ENCODE results near the gene TEP1. TPM values are rescaled to one million over a fixed set of nuclear protein-coding genes. Genes with fewer than 3 reads are reported as not detected.

Gene TEP1
- total RNA-seq, 2 donors from 2014 or later, result 6.9 to 11.9 TPM

- no peak for TF ChIP-seq CTCF (IDR thresholded peaks at IDR 0.05)
- peaks cover 0 to 6% of the 10 kb centered on the region in 2 donors for H3K4me1 ChIP-seq
- no peak for DNase-seq (ENCODE audit: low spot score)
- no peaks in the 10 kb centered on the region for H3K27me3 ChIP-seq
- no peak overlapping the region for H3K4me3 ChIP-seq
- no peaks in the 10 kb centered on the region for H3K9me3 ChIP-seq
- H3K27ac ChIP-seq, result no peak overlapping the region
- no peaks in the 10 kb centered on the region for H3K36me3 ChIP-seq
These were observed 4.2 kb upstream of the TEP1 start for GRCh38 chr14:20417250-20418186.

- Histone ChIP-seq H3K36me3 (no peaks in the 10 kb centered on the region), H3K27me3 (no peaks in the 10 kb centered on the region), H3K4me3 (no peak overlapping the region), H3K27ac (no peak overlapping the region), H3K9me3 (no peaks in the 10 kb centered on the region), H3K4me1 (peaks cover 0 to 11% of the 10 kb centered on the region in 2 donors)
- TF ChIP-seq CTCF (IDR thresholded peaks at IDR 0.05), result no peak
- no peak for DNase-seq (ENCODE audit: low spot score)
These were observed 2.9 kb upstream of the TEP1 start for GRCh38 chr14:20416223-20416622.

GRCh38 chr14:20415782-20416206 lies 2.5 kb upstream of the TEP1 start:
- no peaks in the 10 kb centered on the region for H3K9me3 ChIP-seq
- H3K36me3 ChIP-seq, result no peaks in the 10 kb centered on the region
- no peaks in the 10 kb centered on the region for H3K27me3 ChIP-seq
- H3K27ac ChIP-seq, result no peak overlapping the region
- H3K4me1 ChIP-seq, result peaks cover 0 to 11% of the 10 kb centered on the region in 2 donors
- no peak for DNase-seq (ENCODE audit: low spot score)
- no peak overlapping the region for H3K4me3 ChIP-seq
- TF ChIP-seq CTCF (IDR thresholded peaks at IDR 0.05), result peak in 1 of 2 donors; percentile 69

- peak overlapping the region; percentile 96 to 97 for H3K27ac ChIP-seq
- H3K4me1 ChIP-seq, result peaks cover 0 to 11% of the 10 kb centered on the region in 2 donors
- H3K4me3 ChIP-seq, result peak overlapping the region; percentile 69 to 85
- no peak for DNase-seq (ENCODE audit: low spot score)
- no peaks in the 10 kb centered on the region for H3K9me3 ChIP-seq
- H3K36me3 ChIP-seq, result no peaks in the 10 kb centered on the region
- no peaks in the 10 kb centered on the region for H3K27me3 ChIP-seq
- no peak for TF ChIP-seq CTCF (IDR thresholded peaks at IDR 0.05)
These were observed 412 bp upstream of the TEP1 start for GRCh38 chr14:20413744-20414082.

- TF ChIP-seq CTCF (IDR thresholded peaks at IDR 0.05), result no peak
- no peak for DNase-seq (ENCODE audit: low spot score)
- peak overlapping the region; percentile 96 to 97 for H3K27ac ChIP-seq
- peaks cover 0 to 11% of the 10 kb centered on the region in 2 donors for H3K4me1 ChIP-seq
- H3K9me3 ChIP-seq, result no peaks in the 10 kb centered on the region
- no peaks in the 10 kb centered on the region for H3K27me3 ChIP-seq
- peak overlapping the region; percentile 69 to 85 for H3K4me3 ChIP-seq
- peaks cover 11% of the 10 kb centered on the region for H3K36me3 ChIP-seq
These were observed 890 bp downstream of the TEP1 start for GRCh38 chr14:20412411-20412810.

Data from right atrium auricular region (tissue), 2 donors.